Stimulated activated CD8-positive, alpha-beta memory T cell treated with anti-CD3 and anti-CD28 coated beads, Interleukin-7, amount 100 ng/mL, for 1 hour (primary cell): ENCODE results near the gene UCP2.

Experiments
- DNase-seq, 2 donors: peaks; one replicate each; pipeline ENCODE4 v3.0.0-alpha.2; 2020; ENCODE audit warnings: low read depth in 2 of 2

The UCP2 gene

GRCh38 chr11:73969991-73970800 lies 12.4 kb downstream of the UCP2 start:
- no peak for DNase-seq

GRCh38 chr11:73969091-73969490 lies 13.6 kb downstream of the UCP2 start:
- no peak for DNase-seq

- DNase-seq: no peak
Measured at GRCh38 chr11:73968356-73968966, 14.2 kb downstream of the UCP2 start.

- DNase-seq: no peak
Measured at GRCh38 chr11:73965764-73966121, 16.9 kb downstream of the UCP2 start.

- no peak for DNase-seq
Measured at GRCh38 chr11:73965076-73965763, 17.4 kb downstream of the UCP2 start.

GRCh38 chr11:73963861-73964260 lies 18.8 kb downstream of the UCP2 start:
- no peak for DNase-seq

GRCh38 chr11:73962101-73962705 lies 20.4 kb downstream of the UCP2 start:
- DNase-seq: no peak

- no peak for DNase-seq
Measured at GRCh38 chr11:73961321-73961720, 21.3 kb downstream of the UCP2 start.

GRCh38 chr11:73958521-73959141 lies 24.0 kb downstream of the UCP2 start:
- no peak for DNase-seq

GRCh38 chr11:73957654-73958361 lies 24.8 kb downstream of the UCP2 start:
- no peak for DNase-seq

- DNase-seq: no peak
Measured at GRCh38 chr11:73956876-73957653, 25.6 kb downstream of the UCP2 start.

- no peak for DNase-seq
Measured at GRCh38 chr11:73951797-73952196, 30.8 kb downstream of the UCP2 start.

- no peak for DNase-seq
Measured at GRCh38 chr11:73950869-73951710, 31.6 kb downstream of the UCP2 start, which contains the start of gene DNAJB13. TSS of gene DNAJB13 (plus strand) at chr11:73951026. CDS start at chr11:73951070, 44 bp downstream.

GRCh38 chr11:73949912-73950311 lies 32.7 kb downstream of the UCP2 start:
- no peak for DNase-seq

- no peak for DNase-seq
Measured at GRCh38 chr11:73949246-73949645, 33.4 kb downstream of the UCP2 start.

- no peak for DNase-seq
Measured at GRCh38 chr11:73946798-73947458, 35.7 kb downstream of the UCP2 start.

GRCh38 chr11:73945396-73945795 lies 37.2 kb downstream of the UCP2 start:
- DNase-seq: no peak

GRCh38 chr11:73944901-73945300 lies 37.7 kb downstream of the UCP2 start:
- no peak for DNase-seq

GRCh38 chr11:73944085-73944484 lies 38.6 kb downstream of the UCP2 start:
- DNase-seq: no peak
